Thyroid gland (tissue), 4 donors: ENCODE measurements around the gene CAMSAP2.

ENCODE experiments used
- CTCF ChIP-seq, 6 experiments: fragments of 200-600 bp in 3 of 6; fragments of 450-650 bp in 3 of 6; sonication (generic) in 3 of 6; IDR thresholded peaks; one replicate each; pipeline ENCODE4 v1.5.1; 2016 to 2019; ENCODE audit warnings: antibody characterized with exemption in 6 of 6, mild to moderate bottlenecking in 2 of 6, inconsistent platforms in 1 of 6, moderate library complexity in 1 of 6
- POLR2A ChIP-seq, 2 donors: fragments of 450-650 bp; IDR thresholded peaks; one replicate each; pipeline ENCODE4 v1.6.1; 2017; ENCODE audit warnings: antibody characterized with exemption in 2 of 2, mild to moderate bottlenecking in 2 of 2, moderate library complexity in 1 of 2

GRCh38 chr1:200862713-200863415, 124.2 kb downstream of the CAMSAP2 start:
- TF ChIP-seq POLR2A (IDR thresholded peaks at IDR 0.05) (no peak), CTCF (IDR thresholded peaks at IDR 0.05) (no peak)
